Dedifferentiated amniotic fluid mesenchymal stem cell (primary cell): ENCODE results near the gene ATG9B.
A peak's percentile ranks its signal among the peaks of the same experiment; 100 is the strongest.
"Not testable (repeated sequence)": the region's sequence is repeated elsewhere in the genome, so short reads cannot be mapped to it uniquely, and the experiment has no call there.

Experiments
- DNase-seq: peaks from one replicate; pipeline ENCODE4 v3.0.0-alpha.2; 2016; ENCODE audit errors: extremely low spot score

ATG9B gene

GRCh38 chr7:151017370-151017952 lies 6.8 kb downstream of the ATG9B start:
- no peak for DNase-seq

GRCh38 chr7:151016942-151017341 lies 7.4 kb downstream of the ATG9B start:
- no peak for DNase-seq

- DNase-seq: no peak
Observed at GRCh38 chr7:151016505-151016904, 7.8 kb downstream of the ATG9B start.

- no peak for DNase-seq
Observed at GRCh38 chr7:151015967-151016366, 8.3 kb downstream of the ATG9B start.

GRCh38 chr7:151014950-151015349 lies 9.3 kb downstream of the ATG9B start:
- no peak for DNase-seq

- peak; percentile 20 for DNase-seq
Observed at GRCh38 chr7:151013733-151014497, 10.4 kb downstream of the ATG9B start.

GRCh38 chr7:151013356-151013732 lies 10.9 kb downstream of the ATG9B start:
- DNase-seq: no peak

- no peak for DNase-seq
Observed at GRCh38 chr7:151012911-151013347, 11.4 kb downstream of the ATG9B start.

- no peak for DNase-seq
Observed at GRCh38 chr7:151012031-151012692, 12.1 kb downstream of the ATG9B start.

GRCh38 chr7:151011616-151012015 lies 12.7 kb downstream of the ATG9B start:
- not testable (repeated sequence) for DNase-seq

GRCh38 chr7:151011097-151011409 lies 13.2 kb downstream of the ATG9B start:
- DNase-seq: no peak

- DNase-seq: no peak
Observed at GRCh38 chr7:151010307-151011096, 13.8 kb downstream of the ATG9B start.

GRCh38 chr7:151010037-151010306 lies 14.3 kb downstream of the ATG9B start:
- no peak for DNase-seq

- DNase-seq: no peak
Observed at GRCh38 chr7:151009327-151010036, 14.8 kb downstream of the ATG9B start.

GRCh38 chr7:151008511-151009323 lies 15.6 kb downstream of the ATG9B start:
- DNase-seq: no peak

GRCh38 chr7:151008143-151008510 lies 16.2 kb downstream of the ATG9B start:
- no peak for DNase-seq

GRCh38 chr7:151007469-151007898 lies 16.8 kb downstream of the ATG9B start:
- DNase-seq: no peak

GRCh38 chr7:151006590-151007300 lies 17.5 kb downstream of the ATG9B start:
- no peak for DNase-seq

- no peak for DNase-seq
Observed at GRCh38 chr7:151005566-151005965, 18.7 kb downstream of the ATG9B start.

GRCh38 chr7:151003572-151003971 lies 20.7 kb downstream of the ATG9B start:
- DNase-seq: no peak
